Hepatocyte (in vitro differentiated cells): ENCODE results near the gene TXNDC17. TPM values are rescaled to one million over a fixed set of nuclear protein-coding genes. Genes with fewer than 3 reads are reported as not detected.
"Not testable (repeated sequence)": the region's sequence is repeated elsewhere in the genome, so short reads cannot be mapped to it uniquely, and the experiment has no call there.

Experiments used
- DNase-seq: peaks from one replicate; pipeline ENCODE4 v3.0.0-alpha.2; 2016; ENCODE audit warnings: low spot score
- H2AFZ ChIP-seq: fragments of 200-600 bp; sonication (generic); 2 replicates; pipeline ENCODE4 v1.6.0; 2016; ENCODE audit warnings: antibody characterized with exemption, mild to moderate bottlenecking
- H3K27ac ChIP-seq: fragments of 200-600 bp; sonication (generic); 2 replicates; pipeline ENCODE4 v1.5.1; 2016; ENCODE audit warnings: mild to moderate bottlenecking
- H3K27me3 ChIP-seq: fragments of 200-600 bp; sonication (generic); 2 replicates; pipeline ENCODE4 v1.6.1; 2016
- H3K36me3 ChIP-seq: fragments of 200-600 bp; sonication (generic); replicated peaks from 2 replicates; pipeline ENCODE4 v1.5.1; 2016; ENCODE audit warnings: low read depth; ENCODE audit not compliant: insufficient read depth
- H3K4me1 ChIP-seq: fragments of 200-600 bp; sonication (generic); 2 replicates; pipeline ENCODE4 v1.5.1; 2016; ENCODE audit warnings: mild to moderate bottlenecking, moderate library complexity; ENCODE audit not compliant: insufficient read depth
- H3K4me2 ChIP-seq: fragments of 200-600 bp; sonication (generic); 2 replicates; pipeline ENCODE4 v1.6.0; 2016
- H3K4me3 ChIP-seq: fragments of 200-600 bp; sonication (generic); 2 replicates; pipeline ENCODE4 v1.5.1; 2016; ENCODE audit warnings: mild to moderate bottlenecking
- H3K79me2 ChIP-seq: fragments of 200-600 bp; sonication (generic); 2 replicates; pipeline ENCODE4 v1.6.0; 2017; ENCODE audit warnings: mild to moderate bottlenecking
- H3K9me2 ChIP-seq: fragments of 200-600 bp; sonication (generic); replicated peaks from 2 replicates; pipeline ENCODE4 v1.6.0; 2017; ENCODE audit warnings: mild to moderate bottlenecking; ENCODE audit not compliant: insufficient read depth
- H3K9me3 ChIP-seq: fragments of 200-600 bp; sonication (generic); 2 replicates; pipeline ENCODE4 v1.5.1; 2016; ENCODE audit warnings: low read depth, mild to moderate bottlenecking
- H4K20me1 ChIP-seq: fragments of 200-600 bp; sonication (generic); 2 replicates; pipeline ENCODE4 v1.6.0; 2016; ENCODE audit warnings: mild to moderate bottlenecking; ENCODE audit not compliant: insufficient read depth, poor library complexity, severe bottlenecking
- CTCF ChIP-seq: fragments of 200-600 bp; sonication (generic); IDR thresholded peaks from 2 replicates; pipeline ENCODE4 v1.5.1; 2016; ENCODE audit warnings: antibody characterized with exemption, mild to moderate bottlenecking; ENCODE audit not compliant: poor library complexity
- EZH2 ChIP-seq: fragments of 200-600 bp; sonication (generic); IDR thresholded peaks from 2 replicates; pipeline ENCODE4 v1.6.1; 2016; ENCODE audit warnings: antibody characterized with exemption, mild to moderate bottlenecking, borderline replicate concordance
- EZH2phosphoT487 ChIP-seq: fragments of 200-600 bp; sonication (generic); IDR thresholded peaks from one replicate; pipeline ENCODE4 v1.6.1; 2018; ENCODE audit warnings: antibody characterized with exemption, mild to moderate bottlenecking, low read depth, moderate library complexity; ENCODE audit not compliant: unreplicated experiment, severe bottlenecking
- WGBS: methylation state at CpG from one replicate; pipeline ENCODE4 v1.1.6; 2016; ENCODE audit warnings: low lambda C conversion rate; ENCODE audit errors: missing lambda C conversion rate; 5-methylcytosine and 5-hydroxymethylcytosine counted together
- microRNA-seq: library from miRNA; unstranded; fragments of <30 nt; microRNA quantifications from one replicate; pipeline ENCODE4, GENCODE V29; 2017
- polyA plus RNA-seq: library from polyadenylated mRNA; unstranded; fragments of >200 nt; fragmentation: Nextera tagmentation; extraction: Ambion mirVana; gene quantifications from 2 replicates; pipeline ENCODE4 v1.2.1, GENCODE V29; 2016
- small RNA-seq: library from RNA; depleted of rRNA; stranded (forward); fragments of <200 nt; gene quantifications from one replicate; pipeline ENCODE3, GENCODE V24; 2014
- total RNA-seq: library from RNA; depleted of rRNA; stranded (reverse); fragments of >200 nt; gene quantifications from 2 replicates; pipeline ENCODE4 v1.2.3, GENCODE V29; 2014

The TXNDC17 gene
- total and polyA plus RNA-seq, 2 experiments from 2014 or later: 106 to 406 TPM

GRCh38 chr17:6688944-6689343, 48.1 kb downstream of the TXNDC17 start:
- TF ChIP-seq EZH2phosphoT487: no peak
- no peak for TF ChIP-seq EZH2
- TF ChIP-seq CTCF: no peak
- Histone ChIP-seq H3K4me2 (no peak overlapping the region), H3K4me1 (peaks cover 6% of the 10 kb centered on the region), H3K27ac (no peak overlapping the region), H3K9me2 (no peaks in the 10 kb centered on the region), H2AFZ (no peak overlapping the region), H3K79me2 (no peaks in the 10 kb centered on the region), H3K9me3 (no peaks in the 10 kb centered on the region), H4K20me1 (no peaks in the 10 kb centered on the region), H3K4me3 (no peak overlapping the region), H3K36me3 (no peaks in the 10 kb centered on the region), H3K27me3 (no peaks in the 10 kb centered on the region)
- no peak for DNase-seq
- WGBS: 86% methylated on average over 9 of the region's 9 CpGs

GRCh38 chr17:6690641-6691040, 49.8 kb downstream of the TXNDC17 start:
- Histone ChIP-seq H2AFZ (no peak overlapping the region), H3K4me2 (no peak overlapping the region), H4K20me1 (no peaks in the 10 kb centered on the region), H3K27ac (no peak overlapping the region), H3K9me3 (no peaks in the 10 kb centered on the region), H3K4me3 (no peak overlapping the region), H3K27me3 (no peaks in the 10 kb centered on the region), H3K36me3 (no peaks in the 10 kb centered on the region), H3K79me2 (no peaks in the 10 kb centered on the region), H3K9me2 (no peaks in the 10 kb centered on the region), H3K4me1 (peaks cover 6% of the 10 kb centered on the region)
- no peak for DNase-seq
- no peak for TF ChIP-seq EZH2phosphoT487
- no peak for TF ChIP-seq CTCF
- no peak for TF ChIP-seq EZH2
- WGBS: 94% methylated on average over 11 of the region's 11 CpGs

- DNase-seq: peak; percentile 33
- no peak overlapping the region for H3K4me3 ChIP-seq
- H3K4me2 ChIP-seq: peak overlapping the region; percentile 53
- no peaks in the 10 kb centered on the region for H3K9me3 ChIP-seq
- no peak for TF ChIP-seq CTCF
- TF ChIP-seq EZH2phosphoT487: no peak
- TF ChIP-seq EZH2: no peak
- peaks cover 6% of the 10 kb centered on the region for H3K4me1 ChIP-seq
- H3K79me2 ChIP-seq: no peaks in the 10 kb centered on the region
- peak overlapping the region; percentile 68 for H3K27ac ChIP-seq
- no peak overlapping the region for H2AFZ ChIP-seq
- H4K20me1 ChIP-seq: no peaks in the 10 kb centered on the region
- no peaks in the 10 kb centered on the region for H3K9me2 ChIP-seq
- H3K27me3 ChIP-seq: no peaks in the 10 kb centered on the region
- WGBS: 84% methylated on average over 3 of the region's 3 CpGs
- H3K36me3 ChIP-seq: no peaks in the 10 kb centered on the region
Observed at GRCh38 chr17:6691546-6691945, 50.7 kb downstream of the TXNDC17 start.

- 86% methylated on average over 6 of the region's 6 CpGs for WGBS
Observed at GRCh38 chr17:6691958-6692357, 51.1 kb downstream of the TXNDC17 start.

More at GRCh38 chr17:6691958-6692357, 51.1 kb downstream of the TXNDC17 start:
- not testable (repeated sequence) for H3K4me1 ChIP-seq, H3K4me2 ChIP-seq, H3K27me3 ChIP-seq, H3K4me3 ChIP-seq, H2AFZ ChIP-seq, H3K9me3 ChIP-seq, H4K20me1 ChIP-seq, H3K9me2 ChIP-seq, H3K36me3 ChIP-seq, DNase-seq, H3K79me2 ChIP-seq
- peak overlapping the region; percentile 21 for H3K27ac ChIP-seq

Small RNA genes within 50 kb of the gene (microRNA-seq; reads per million reads assigned to microRNA genes)
- gene MIR4520-1 (not detected), gene MIR4520-2 (not detected)

Small RNA genes within 50 kb of the gene (small RNA-seq; reads per million reads assigned to genes)
- gene MIR4520-1 (not detected), gene RNA5SP435 (0.16 reads per million)

Other genes starting within 250 kb of the TXNDC17 start
- gene AIPL1, start 205.9 kb upstream of the TXNDC17 start, total RNA-seq: not detected in 2 replicates
- not detected in 2 replicates for gene AIPL1, start 205.9 kb upstream of the TXNDC17 start, polyA plus RNA-seq
- gene PIMREG, start 196.6 kb upstream of the TXNDC17 start, total RNA-seq: 3.9 and 5.4 TPM in 2 replicates
- 10.5 and 11.8 TPM in 2 replicates for gene PIMREG, start 196.6 kb upstream of the TXNDC17 start, polyA plus RNA-seq
- gene PITPNM3, start 84.5 kb upstream of the TXNDC17 start, total RNA-seq: 1.5 and 1.6 TPM in 2 replicates
- gene PITPNM3, start 84.5 kb upstream of the TXNDC17 start, polyA plus RNA-seq: 2.0 and 2.1 TPM in 2 replicates
- gene KIAA0753, start 349 bp upstream of the TXNDC17 start, total RNA-seq: 10.9 and 12.0 TPM in 2 replicates
- gene KIAA0753, start 349 bp upstream of the TXNDC17 start, polyA plus RNA-seq: 4.0 and 6.0 TPM in 2 replicates
- gene MED31, start 10.5 kb downstream of the TXNDC17 start, total RNA-seq: 13.8 and 14.5 TPM in 2 replicates
- 43.0 and 44.2 TPM in 2 replicates for gene MED31, start 10.5 kb downstream of the TXNDC17 start, polyA plus RNA-seq
- 4.5 and 6.1 TPM in 2 replicates for gene C17orf100, start 10.7 kb downstream of the TXNDC17 start, total RNA-seq
- 5.5 and 6.7 TPM in 2 replicates for gene C17orf100, start 10.7 kb downstream of the TXNDC17 start, polyA plus RNA-seq
- gene SLC13A5, start 72.3 kb downstream of the TXNDC17 start, total RNA-seq: 15.2 and 18.5 TPM in 2 replicates
- gene SLC13A5, start 72.3 kb downstream of the TXNDC17 start, polyA plus RNA-seq: 7.3 and 7.5 TPM in 2 replicates
- 3.3 and 4.1 TPM in 2 replicates for gene XAF1, start 115.0 kb downstream of the TXNDC17 start, total RNA-seq
- gene XAF1, start 115.0 kb downstream of the TXNDC17 start, polyA plus RNA-seq: 1.2 and 1.9 TPM in 2 replicates
- not detected in 2 replicates for gene FBXO39, start 135.2 kb downstream of the TXNDC17 start, total RNA-seq
- 0.28 TPM in 1 of 2 replicates, not detected in the other for gene FBXO39, start 135.2 kb downstream of the TXNDC17 start, polyA plus RNA-seq
- 0.07 TPM in 1 of 2 replicates, not detected in the other for gene TEKT1, start 190.7 kb downstream of the TXNDC17 start, total RNA-seq
- not detected in 2 replicates for gene TEKT1, start 190.7 kb downstream of the TXNDC17 start, polyA plus RNA-seq